Activated T-helper 17 cell treated with anti-CD3 and anti-CD28 coated beads, Interleukin-2, amount 50 U/mL, for 72 hours (primary cell): Measurements from ENCODE around the gene DGKH. TPM values are rescaled to one million over a fixed set of nuclear protein-coding genes. Genes with fewer than 3 reads are reported as not detected.
A peak's percentile ranks its signal among the peaks of the same experiment; 100 is the strongest.

Source experiments
- ATAC-seq: fragments of 150-1000 bp; cut with Tn5 transposase; replicated peaks from 2 replicates; pipeline ENCODE4 v1.10.0; 2021; ENCODE audit warnings: mild to moderate bottlenecking, moderate library complexity
- H3K27ac Mint-ChIP-seq: one replicate; pipeline ENCODE4 v1.8.0; 2022; ENCODE audit warnings: mixed read lengths
- H3K27me3 Mint-ChIP-seq: one replicate; pipeline ENCODE4 v1.8.0; 2022; ENCODE audit warnings: mixed read lengths
- H3K36me3 Mint-ChIP-seq: one replicate; pipeline ENCODE4 v1.8.0; 2022; ENCODE audit warnings: low read depth, mild to moderate bottlenecking, mixed read lengths
- H3K4me1 Mint-ChIP-seq: one replicate; pipeline ENCODE4 v1.8.0; 2022; ENCODE audit warnings: mixed read lengths
- H3K4me3 Mint-ChIP-seq: one replicate; pipeline ENCODE4 v1.8.0; 2022; ENCODE audit warnings: mild to moderate bottlenecking, mixed read lengths
- H3K9me3 Mint-ChIP-seq: one replicate; pipeline ENCODE4 v1.8.0; 2022; ENCODE audit warnings: mixed read lengths
- total RNA-seq, 2 donors: library from RNA; stranded (reverse); gene quantifications; one replicate each; pipeline ENCODE4 v1.2.3, GENCODE V29; 2022

DGKH gene
- total RNA-seq, 2 donors from 2014 or later = 16.6 to 17.5 TPM

GRCh38 chr13:42036711-42037110, 11.7 kb upstream of the DGKH start:
- Mint-ChIP-seq H3K27ac (no peak overlapping the region), H3K9me3 (no peaks in the 10 kb centered on the region), H3K4me3 (no peak overlapping the region), H3K27me3 (no peaks in the 10 kb centered on the region), H3K4me1 (peaks cover 9% of the 10 kb centered on the region), H3K36me3 (peaks cover 3% of the 10 kb centered on the region)
- ATAC-seq = no peak

DNA sequence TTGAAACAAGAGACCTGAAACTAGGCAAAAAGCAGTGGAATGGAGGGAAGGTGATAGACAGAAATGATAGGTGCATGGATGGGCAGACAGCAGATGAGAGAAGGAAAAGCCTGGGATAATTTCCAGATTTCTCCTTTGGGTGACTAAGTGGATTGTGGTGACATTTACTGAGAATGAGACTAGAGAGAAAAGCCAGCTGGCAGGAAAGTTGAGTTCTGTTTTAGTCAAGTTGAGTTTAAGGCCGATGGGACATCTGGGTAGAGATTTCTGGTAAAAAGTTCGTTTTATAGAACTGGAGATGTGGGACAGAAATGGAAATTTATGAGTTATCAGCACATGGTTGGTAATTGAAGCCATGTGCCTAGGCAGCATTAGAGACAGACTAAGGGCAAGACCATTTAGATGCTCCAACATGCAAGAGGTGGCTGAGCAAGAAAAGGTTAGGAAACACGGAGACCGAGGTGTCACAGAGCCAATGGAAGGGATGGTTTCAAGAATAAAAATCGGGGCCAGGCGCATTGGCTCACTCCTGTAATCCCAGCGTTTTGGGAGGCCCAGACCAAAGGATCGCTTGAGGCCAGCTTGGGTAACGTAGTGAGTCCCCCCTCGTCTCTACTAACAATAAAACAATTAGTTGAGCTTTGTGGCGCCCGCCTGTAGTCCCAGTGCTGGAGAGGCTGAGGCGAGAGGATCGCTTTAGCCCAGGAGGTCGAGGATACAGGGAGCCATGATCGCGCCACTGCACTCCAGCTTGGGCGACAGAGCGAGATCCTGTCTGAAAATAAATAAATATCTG, 9.6 kb upstream of the DGKH start:
- Mint-ChIP-seq H3K36me3 (peaks cover 7% of the 10 kb centered on the region), H3K4me3 (peak overlapping the region; percentile 81), H3K27ac (peak overlapping the region; percentile 61), H3K27me3 (no peaks in the 10 kb centered on the region), H3K9me3 (no peaks in the 10 kb centered on the region), H3K4me1 (peaks cover 13% of the 10 kb centered on the region)
- ATAC-seq = no peak

- Mint-ChIP-seq H3K4me3 (peak overlapping the region; percentile 81), H3K36me3 (peaks cover 7% of the 10 kb centered on the region), H3K4me1 (peaks cover 13% of the 10 kb centered on the region), H3K27me3 (no peaks in the 10 kb centered on the region), H3K9me3 (no peaks in the 10 kb centered on the region), H3K27ac (peak overlapping the region; percentile 61)
- peak; percentile 17 for ATAC-seq
Observed at GRCh38 chr13:42039457-42039945, 8.9 kb upstream of the DGKH start.

DNA sequence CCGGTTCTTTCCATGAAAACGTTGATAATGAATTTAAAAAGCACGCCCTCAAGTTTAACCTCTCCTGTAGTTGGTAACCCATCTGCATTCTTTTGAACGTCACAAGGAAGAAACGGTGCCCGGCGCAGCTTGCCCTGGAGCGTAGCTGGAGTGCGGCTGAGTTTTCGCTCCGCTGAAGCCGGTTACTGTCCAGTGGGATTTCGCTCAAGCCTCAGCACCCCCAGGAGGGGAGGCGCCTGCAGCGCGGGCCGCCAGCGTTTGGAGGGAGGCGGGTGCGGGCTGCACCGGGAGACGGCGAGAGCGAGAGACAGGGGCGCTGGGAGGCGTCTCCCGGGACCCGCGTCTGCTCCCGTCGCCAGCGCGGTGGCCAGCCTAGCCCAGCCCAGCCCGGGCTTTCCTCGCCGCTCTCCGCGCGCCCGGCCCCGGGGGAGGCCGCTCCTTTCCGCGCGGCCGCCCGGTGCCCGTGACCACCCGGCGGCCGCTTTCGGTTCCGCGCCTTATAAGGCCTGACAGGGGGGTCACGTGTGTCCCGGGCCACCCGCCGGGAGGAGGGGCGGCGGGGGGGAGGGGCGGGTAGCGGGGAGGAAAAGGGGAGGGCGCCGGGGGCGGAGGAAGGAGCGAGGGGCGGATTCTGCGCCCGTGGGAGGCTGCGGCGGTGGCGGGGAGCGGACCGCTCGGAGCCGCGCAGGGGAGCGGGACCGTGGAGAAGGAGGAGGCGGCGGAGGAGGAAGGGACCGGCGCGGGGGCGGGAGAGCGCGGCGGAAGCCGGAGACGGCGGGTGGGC, 8.3 kb upstream of the DGKH start:
- Mint-ChIP-seq H3K27me3 (no peaks in the 10 kb centered on the region), H3K4me3 (peak overlapping the region; percentile 81), H3K36me3 (peaks cover 7% of the 10 kb centered on the region), H3K4me1 (peaks cover 13% of the 10 kb centered on the region), H3K27ac (peak overlapping the region; percentile 61), H3K9me3 (no peaks in the 10 kb centered on the region)
- peak; percentile 80 for ATAC-seq

DNA sequence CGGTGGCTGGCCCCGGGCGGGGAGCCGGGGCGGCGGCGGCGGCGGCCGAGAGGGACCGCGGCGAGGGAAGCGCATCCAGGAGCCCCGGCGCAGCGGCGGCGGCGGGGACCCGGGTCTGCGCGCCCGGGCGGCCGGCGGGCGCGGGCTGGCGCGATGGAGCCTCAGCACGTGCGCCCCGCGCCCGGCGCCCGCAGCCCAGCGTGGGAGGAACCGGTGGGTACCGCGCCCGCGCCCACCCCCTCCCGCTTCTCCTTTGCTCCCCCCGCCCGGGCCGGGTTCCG, 7.8 kb upstream of the DGKH start:
- no peak for ATAC-seq
- Mint-ChIP-seq H3K4me3 (peak overlapping the region; percentile 89), H3K9me3 (no peaks in the 10 kb centered on the region), H3K36me3 (peaks cover 7% of the 10 kb centered on the region), H3K4me1 (peaks cover 13% of the 10 kb centered on the region), H3K27ac (no peak overlapping the region), H3K27me3 (no peaks in the 10 kb centered on the region)

DNA sequence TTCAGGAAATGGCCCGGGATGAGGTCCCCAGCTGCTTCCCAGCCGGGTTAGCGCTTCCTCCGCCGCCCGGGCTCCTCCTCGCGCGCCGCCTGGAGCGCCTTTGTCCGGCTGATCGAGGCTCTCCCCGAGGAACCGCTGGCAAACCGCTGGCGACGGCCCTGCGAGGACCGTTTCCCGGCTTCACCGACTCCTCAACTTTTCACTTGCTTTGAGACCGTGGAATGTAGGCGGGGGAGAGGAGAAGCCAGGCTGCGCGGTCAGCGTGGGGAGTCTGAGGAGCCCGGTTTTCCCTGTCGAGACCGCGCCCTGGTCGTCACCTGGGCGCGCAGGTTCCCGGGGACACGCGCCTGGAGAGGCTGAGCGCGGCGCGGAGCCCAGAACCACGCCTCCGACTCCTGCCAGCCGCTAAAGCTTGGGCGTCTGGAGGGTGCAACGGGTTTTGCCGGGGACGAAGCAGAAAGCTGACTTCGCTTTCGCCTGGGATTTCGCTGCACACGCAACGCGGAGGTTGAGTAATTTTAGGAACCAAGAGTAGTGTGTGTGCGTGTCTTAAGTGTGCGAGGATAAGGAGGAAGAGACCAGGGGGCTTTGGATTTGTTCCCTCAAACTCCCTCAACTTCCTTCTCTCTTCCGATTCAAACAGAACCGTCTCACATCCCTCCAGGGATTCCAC, 7.3 kb upstream of the DGKH start:
- no peaks in the 10 kb centered on the region for H3K27me3 Mint-ChIP-seq
- peaks cover 13% of the 10 kb centered on the region for H3K4me1 Mint-ChIP-seq
- peak overlapping the region; percentile 81 for H3K27ac Mint-ChIP-seq
- H3K4me3 Mint-ChIP-seq = peak overlapping the region; percentile 89
- H3K36me3 Mint-ChIP-seq = peaks cover 7% of the 10 kb centered on the region
- peak; percentile 59 for ATAC-seq
- H3K9me3 Mint-ChIP-seq = no peaks in the 10 kb centered on the region

GRCh38 chr13:42041684-42042035, 6.8 kb upstream of the DGKH start:
- H3K4me1 Mint-ChIP-seq = peaks cover 13% of the 10 kb centered on the region
- H3K36me3 Mint-ChIP-seq = peaks cover 7% of the 10 kb centered on the region
- peak overlapping the region; percentile 81 for H3K27ac Mint-ChIP-seq
- H3K4me3 Mint-ChIP-seq = peak overlapping the region; percentile 89
- H3K9me3 Mint-ChIP-seq = no peaks in the 10 kb centered on the region
- no peaks in the 10 kb centered on the region for H3K27me3 Mint-ChIP-seq
- no peak for ATAC-seq

DNA sequence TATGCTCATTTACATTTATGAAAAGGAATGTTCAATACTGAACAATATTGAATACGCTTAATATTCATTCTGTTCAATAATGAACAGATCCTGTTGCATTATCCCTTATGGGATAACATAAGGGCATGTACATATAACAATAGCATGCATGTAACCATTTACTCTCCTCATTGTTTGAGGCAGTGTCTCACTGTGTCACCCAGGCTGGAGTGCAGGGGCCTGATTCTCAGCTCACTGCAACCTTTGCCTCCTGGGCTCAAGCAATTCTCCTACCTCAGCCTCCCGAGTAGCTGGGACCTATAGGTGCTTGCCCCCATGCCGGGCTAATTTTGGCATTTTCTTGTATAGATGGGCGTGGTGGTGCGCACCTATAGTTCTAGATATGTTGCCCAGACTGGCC, 4.8 kb upstream of the DGKH start:
- Mint-ChIP-seq H3K27ac (no peak overlapping the region), H3K27me3 (no peaks in the 10 kb centered on the region), H3K36me3 (peaks cover 7% of the 10 kb centered on the region), H3K4me1 (peaks cover 19% of the 10 kb centered on the region), H3K9me3 (no peaks in the 10 kb centered on the region), H3K4me3 (no peak overlapping the region)
- ATAC-seq = no peak

- Mint-ChIP-seq H3K4me3 (no peak overlapping the region), H3K27ac (no peak overlapping the region), H3K27me3 (no peaks in the 10 kb centered on the region), H3K4me1 (peaks cover 12% of the 10 kb centered on the region), H3K36me3 (peaks cover 7% of the 10 kb centered on the region), H3K9me3 (no peaks in the 10 kb centered on the region)
- no peak for ATAC-seq
Observed at GRCh38 chr13:42046448-42046847, 2.0 kb upstream of the DGKH start.

- H3K36me3 Mint-ChIP-seq = no peaks in the 10 kb centered on the region
- no peaks in the 10 kb centered on the region for H3K27me3 Mint-ChIP-seq
- ATAC-seq = peak; percentile 29
- H3K4me3 Mint-ChIP-seq = peak overlapping the region; percentile 90
- H3K9me3 Mint-ChIP-seq = no peaks in the 10 kb centered on the region
- peak overlapping the region; percentile 73 for H3K27ac Mint-ChIP-seq
- H3K4me1 Mint-ChIP-seq = peaks cover 6% of the 10 kb centered on the region
Observed at GRCh38 chr13:42047561-42048341, 697 bp upstream of the DGKH start.

GRCh38 chr13:42048684-42049453, 421 bp downstream of the DGKH start:
- ATAC-seq = peak; percentile 73
- H3K27me3 Mint-ChIP-seq = no peaks in the 10 kb centered on the region
- H3K4me1 Mint-ChIP-seq = peaks cover 6% of the 10 kb centered on the region
- H3K27ac Mint-ChIP-seq = no peak overlapping the region
- H3K36me3 Mint-ChIP-seq = no peaks in the 10 kb centered on the region
- H3K9me3 Mint-ChIP-seq = no peaks in the 10 kb centered on the region
- peak overlapping the region; percentile 90 for H3K4me3 Mint-ChIP-seq

DNA sequence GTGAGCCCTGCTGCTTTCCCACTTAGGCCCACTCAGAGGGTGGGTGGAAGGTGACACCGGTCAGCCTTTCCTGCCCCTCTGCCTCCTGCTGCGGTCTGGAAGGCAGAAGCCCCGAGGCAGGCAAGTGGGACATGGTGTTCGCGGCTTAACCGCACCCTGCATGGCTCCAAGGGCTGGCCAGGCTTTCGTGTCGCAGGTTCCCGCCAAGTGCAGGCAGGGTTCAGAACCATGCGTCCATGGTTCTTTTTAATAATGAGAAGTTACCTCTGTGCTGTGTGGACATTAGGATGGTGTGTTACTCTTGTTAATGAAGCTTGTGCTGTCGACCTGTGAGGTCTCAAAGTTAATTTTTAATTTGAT, 986 bp downstream of the DGKH start:
- Mint-ChIP-seq H3K36me3 (no peaks in the 10 kb centered on the region), H3K9me3 (no peaks in the 10 kb centered on the region), H3K4me3 (peak overlapping the region; percentile 90), H3K27ac (no peak overlapping the region), H3K4me1 (peaks cover 6% of the 10 kb centered on the region), H3K27me3 (no peaks in the 10 kb centered on the region)
- ATAC-seq = peak; percentile 42

GRCh38 chr13:42054798-42055499, 6.5 kb downstream of the DGKH start:
- Mint-ChIP-seq H3K9me3 (no peaks in the 10 kb centered on the region), H3K4me3 (no peak overlapping the region), H3K36me3 (peaks cover 6% of the 10 kb centered on the region), H3K4me1 (peaks cover 10% of the 10 kb centered on the region), H3K27me3 (no peaks in the 10 kb centered on the region), H3K27ac (no peak overlapping the region)
- peak; percentile 28 for ATAC-seq
